Measurements from ENCODE around the gene CYP24A1.

DNA sequence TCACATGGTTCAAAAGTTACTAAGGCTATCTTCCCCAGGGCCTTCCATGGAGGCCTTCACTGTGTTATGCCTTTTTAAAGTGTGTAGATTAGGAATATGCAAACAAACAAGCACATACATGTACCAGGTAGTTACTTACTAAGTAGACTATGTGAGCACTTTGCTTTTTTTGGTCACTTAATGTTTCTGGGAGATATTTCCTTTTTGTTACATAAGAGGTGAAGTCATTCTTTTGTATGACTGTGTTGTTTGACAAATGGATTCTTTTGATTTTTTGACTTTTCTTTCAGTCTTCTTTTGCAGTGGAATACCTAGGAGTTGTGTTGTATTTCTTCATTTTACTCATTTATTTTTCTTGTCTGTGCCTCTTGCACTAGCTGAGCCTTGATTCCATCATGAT lies 63.7 kb downstream of the CYP24A1 start:
- TF ChIP-seq, protein P1, sequence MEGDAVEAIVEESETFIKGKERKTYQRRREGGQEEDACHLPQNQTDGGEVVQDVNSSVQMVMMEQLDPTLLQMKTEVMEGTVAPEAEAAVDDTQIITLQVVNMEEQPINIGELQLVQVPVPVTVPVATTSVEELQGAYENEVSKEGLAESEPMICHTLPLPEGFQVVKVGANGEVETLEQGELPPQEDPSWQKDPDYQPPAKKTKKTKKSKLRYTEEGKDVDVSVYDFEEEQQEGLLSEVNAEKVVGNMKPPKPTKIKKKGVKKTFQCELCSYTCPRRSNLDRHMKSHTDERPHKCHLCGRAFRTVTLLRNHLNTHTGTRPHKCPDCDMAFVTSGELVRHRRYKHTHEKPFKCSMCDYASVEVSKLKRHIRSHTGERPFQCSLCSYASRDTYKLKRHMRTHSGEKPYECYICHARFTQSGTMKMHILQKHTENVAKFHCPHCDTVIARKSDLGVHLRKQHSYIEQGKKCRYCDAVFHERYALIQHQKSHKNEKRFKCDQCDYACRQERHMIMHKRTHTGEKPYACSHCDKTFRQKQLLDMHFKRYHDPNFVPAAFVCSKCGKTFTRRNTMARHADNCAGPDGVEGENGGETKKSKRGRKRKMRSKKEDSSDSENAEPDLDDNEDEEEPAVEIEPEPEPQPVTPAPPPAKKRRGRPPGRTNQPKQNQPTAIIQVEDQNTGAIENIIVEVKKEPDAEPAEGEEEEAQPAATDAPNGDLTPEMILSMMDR (IDR thresholded peaks at IDR 0.05; ENCODE audit: low read depth, low read length, poor library complexity, severe bottlenecking): no peak
- no peak for TF ChIP-seq EZH2phosphoT487 (IDR thresholded peaks at IDR 0.05; ENCODE audit: borderline replicate concordance, low read length)
